ENCODE results near the gene GSG1L.

Gene GSG1L

GRCh38 chr16:28091656-28092055, 28.1 kb upstream of the GSG1L start:
- no peak for DNase-seq (ENCODE audit: low spot score)

GRCh38 chr16:28090646-28091377, 27.3 kb upstream of the GSG1L start:
- peak; percentile 40 for DNase-seq (ENCODE audit: low spot score)

GRCh38 chr16:28089992-28090365, 26.5 kb upstream of the GSG1L start:
- no peak for DNase-seq (ENCODE audit: low spot score)

GRCh38 chr16:28089205-28089991, 25.9 kb upstream of the GSG1L start:
- no peak for DNase-seq (ENCODE audit: low spot score)

- DNase-seq (ENCODE audit: low spot score) = no peak
These were observed 24.3 kb upstream of the GSG1L start for GRCh38 chr16:28087675-28088300.

- no peak for DNase-seq (ENCODE audit: low spot score)
These were observed 23.7 kb upstream of the GSG1L start for GRCh38 chr16:28087140-28087660.

GRCh38 chr16:28086186-28087139, 22.9 kb upstream of the GSG1L start:
- no peak for DNase-seq (ENCODE audit: low spot score)

GRCh38 chr16:28085389-28086171, 22.1 kb upstream of the GSG1L start:
- no peak for DNase-seq (ENCODE audit: low spot score)

GRCh38 chr16:28084209-28084608, 20.7 kb upstream of the GSG1L start:
- no peak for DNase-seq (ENCODE audit: low spot score)

- no peak for DNase-seq (ENCODE audit: low spot score)
These were observed 19.1 kb upstream of the GSG1L start for GRCh38 chr16:28082624-28083023.

GRCh38 chr16:28081391-28081968, 18.0 kb upstream of the GSG1L start:
- DNase-seq (ENCODE audit: low spot score) = no peak

GRCh38 chr16:28078261-28078660, 14.7 kb upstream of the GSG1L start:
- DNase-seq (ENCODE audit: low spot score) = no peak

- DNase-seq (ENCODE audit: low spot score) = no peak
These were observed 10.3 kb upstream of the GSG1L start for GRCh38 chr16:28073836-28074235.

- no peak for DNase-seq (ENCODE audit: low spot score)
These were observed 8.6 kb upstream of the GSG1L start for GRCh38 chr16:28072087-28072486.

- DNase-seq (ENCODE audit: low spot score) = no peak
These were observed 6.7 kb upstream of the GSG1L start for GRCh38 chr16:28069971-28070794.

- no peak for DNase-seq (ENCODE audit: low spot score)
These were observed 5.5 kb upstream of the GSG1L start for GRCh38 chr16:28068976-28069375.

- peak; percentile 74 for DNase-seq (ENCODE audit: low spot score)
These were observed 4.3 kb upstream of the GSG1L start for GRCh38 chr16:28067604-28068379.

GRCh38 chr16:28064706-28065249, 1.3 kb upstream of the GSG1L start:
- DNase-seq (ENCODE audit: low spot score) = no peak

GRCh38 chr16:28064150-28064549, 636 bp upstream of the GSG1L start:
- DNase-seq (ENCODE audit: low spot score) = no peak
